NCI-H2227 (cell line): ENCODE measurements around the gene APOBEC4.

Source experiments
- DNase-seq: peaks from one replicate; lab custom pipeline; 2025; ENCODE audit not compliant: unreplicated experiment; lab: John Stamatoyannopoulos, UW

APOBEC4 gene

GRCh38 chr1:183675381-183675780 is 22.3 kb upstream of the APOBEC4 start:
- DNase-seq, result no peak

- no peak for DNase-seq
Measured at GRCh38 chr1:183674886-183675285, 21.8 kb upstream of the APOBEC4 start.

GRCh38 chr1:183674339-183674738 is 21.2 kb upstream of the APOBEC4 start:
- no peak for DNase-seq

GRCh38 chr1:183673605-183674323 is 20.6 kb upstream of the APOBEC4 start:
- no peak for DNase-seq

- DNase-seq, result no peak
Measured at GRCh38 chr1:183670169-183670568, 17.1 kb upstream of the APOBEC4 start.

GRCh38 chr1:183656355-183656754 is 3.2 kb upstream of the APOBEC4 start:
- no peak for DNase-seq

GRCh38 chr1:183655562-183656075 is 2.5 kb upstream of the APOBEC4 start:
- peak; percentile 84 for DNase-seq

GRCh38 chr1:183654706-183655105 is 1.6 kb upstream of the APOBEC4 start:
- no peak for DNase-seq

- DNase-seq, result no peak
Measured at GRCh38 chr1:183653876-183654451, 848 bp upstream of the APOBEC4 start.

- DNase-seq, result no peak
Measured at GRCh38 chr1:183653462-183653794, 312 bp upstream of the APOBEC4 start.

GRCh38 chr1:183652107-183652506 is 1.0 kb downstream of the APOBEC4 start:
- no peak for DNase-seq

- no peak for DNase-seq
Measured at GRCh38 chr1:183651612-183652011, 1.5 kb downstream of the APOBEC4 start.

- peak; percentile 21 for DNase-seq
Measured at GRCh38 chr1:183648042-183648441, 5.1 kb downstream of the APOBEC4 start.

- DNase-seq, result no peak
Measured at GRCh38 chr1:183646776-183647175, 6.3 kb downstream of the APOBEC4 start.

GRCh38 chr1:183645531-183645930 is 7.6 kb downstream of the APOBEC4 start:
- no peak for DNase-seq

- DNase-seq, result no peak
Measured at GRCh38 chr1:183642166-183642565, 10.9 kb downstream of the APOBEC4 start.

- no peak for DNase-seq
Measured at GRCh38 chr1:183640193-183640592, 12.9 kb downstream of the APOBEC4 start.

- no peak for DNase-seq
Measured at GRCh38 chr1:183638649-183639387, 14.3 kb downstream of the APOBEC4 start.

GRCh38 chr1:183636783-183637182 is 16.3 kb downstream of the APOBEC4 start:
- DNase-seq, result no peak

- DNase-seq, result no peak
Measured at GRCh38 chr1:183636334-183636682, 16.8 kb downstream of the APOBEC4 start.

- DNase-seq, result peak; percentile 98
Measured at GRCh38 chr1:183635606-183636333, 17.3 kb downstream of the APOBEC4 start, which contains the start of gene ARPC5. ARPC5 (minus strand) TSS chr1:183635783; CDS start chr1:183635659, 124 bp downstream.
